ENCODE measurements around the gene KLHL42. TPM values are rescaled to one million over a fixed set of nuclear protein-coding genes. Genes with fewer than 3 reads are reported as not detected.

Gene KLHL42
- total RNA-seq, 2 donors from 2014 or later: 16.5 to 20.1 TPM

GRCh38 chr12:27796128-27796527 is 16.1 kb downstream of the KLHL42 start:
- no peak overlapping the region for H3K4me3 ChIP-seq
- H3K36me3 ChIP-seq: peaks cover 4% of the 10 kb centered on the region

GRCh38 chr12:27797301-27798025 is 17.4 kb downstream of the KLHL42 start:
- DNase-seq: no peak
- Histone ChIP-seq H3K4me3 (no peak overlapping the region), H3K27ac (no peak overlapping the region), H3K9ac (ENCODE audit: low read depth in 2 of 2, low read length in 2 of 2) (no peak overlapping the region), H3K9me3 (no peaks in the 10 kb centered on the region), H3K4me1 (no peaks in the 10 kb centered on the region), H3K27me3 (no peaks in the 10 kb centered on the region), H3K36me3 (peaks cover 3% of the 10 kb centered on the region)
- intact Hi-C loops (cut with DNase I): no loop called here
- TF ChIP-seq CTCF (IDR thresholded peaks at IDR 0.05): no peak

More at GRCh38 chr12:27796128-27796527, 16.1 kb downstream of the KLHL42 start:
- Histone ChIP-seq H3K27ac (no peak overlapping the region), H3K4me1 (no peaks in the 10 kb centered on the region), H3K27me3 (no peaks in the 10 kb centered on the region), H3K9me3 (no peaks in the 10 kb centered on the region), H3K9ac (ENCODE audit: low read depth in 2 of 2, low read length in 2 of 2) (no peak overlapping the region)
- intact Hi-C loops (cut with DNase I): no loop called here
- no peak for DNase-seq
- no peak for TF ChIP-seq CTCF (IDR thresholded peaks at IDR 0.05)

GRCh38 chr12:27800819-27801218 is 20.8 kb downstream of the KLHL42 start:
- Histone ChIP-seq H3K27me3 (no peaks in the 10 kb centered on the region), H3K27ac (no peak overlapping the region), H3K36me3 (no peaks in the 10 kb centered on the region), H3K4me3 (no peak overlapping the region), H3K9me3 (no peaks in the 10 kb centered on the region), H3K9ac (ENCODE audit: low read depth in 2 of 2, low read length in 2 of 2) (no peak overlapping the region), H3K4me1 (no peaks in the 10 kb centered on the region)
- TF ChIP-seq CTCF (IDR thresholded peaks at IDR 0.05): no peak
- intact Hi-C loops (cut with DNase I): no loop called here
- DNase-seq: no peak

GRCh38 chr12:27801630-27802029 is 21.6 kb downstream of the KLHL42 start:
- H3K4me3 ChIP-seq: no peak overlapping the region

GRCh38 chr12:27802511-27802910 is 22.5 kb downstream of the KLHL42 start:
- no peaks in the 10 kb centered on the region for H3K9me3 ChIP-seq
- no peak for DNase-seq
- intact Hi-C loops (cut with DNase I): no loop called here
- no peak for TF ChIP-seq CTCF (IDR thresholded peaks at IDR 0.05)
- H3K27ac ChIP-seq: no peak overlapping the region
- H3K27me3 ChIP-seq: no peaks in the 10 kb centered on the region
- no peak overlapping the region for H3K4me3 ChIP-seq
- no peaks in the 10 kb centered on the region for H3K4me1 ChIP-seq
- H3K36me3 ChIP-seq: no peaks in the 10 kb centered on the region
- no peak overlapping the region for H3K9ac ChIP-seq (ENCODE audit: low read depth in 2 of 2, low read length in 2 of 2)

More at GRCh38 chr12:27801630-27802029, 21.6 kb downstream of the KLHL42 start:
- no peaks in the 10 kb centered on the region for H3K9me3 ChIP-seq
- no peaks in the 10 kb centered on the region for H3K27me3 ChIP-seq
- DNase-seq: no peak
- no peak overlapping the region for H3K9ac ChIP-seq (ENCODE audit: low read depth in 2 of 2, low read length in 2 of 2)
- no peak overlapping the region for H3K27ac ChIP-seq
- no peaks in the 10 kb centered on the region for H3K36me3 ChIP-seq
- TF ChIP-seq CTCF (IDR thresholded peaks at IDR 0.05): no peak
- intact Hi-C loops (cut with DNase I): no loop called here
- H3K4me1 ChIP-seq: no peaks in the 10 kb centered on the region
